Measurements from ENCODE around the gene GUCY2F.

DNA sequence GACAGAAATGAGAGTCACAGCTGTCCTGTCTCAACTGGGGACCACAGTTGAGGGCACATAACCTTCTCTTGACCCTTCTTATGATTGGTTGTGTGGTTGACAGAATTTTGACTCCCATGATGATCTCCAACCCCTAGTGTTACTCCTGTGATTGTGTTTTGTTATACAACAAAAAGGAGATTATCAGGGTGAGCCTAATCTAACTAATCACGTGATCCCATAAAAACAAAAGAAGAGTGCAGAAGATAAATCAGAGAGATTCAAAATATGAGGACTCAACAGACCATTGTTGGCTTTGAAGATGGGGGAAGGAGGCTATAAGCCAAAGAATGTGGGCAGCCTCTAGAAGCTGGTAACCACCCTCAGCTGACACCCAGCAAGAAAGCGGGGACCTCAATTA is 72.7 kb downstream of the GUCY2F start:
- TF ChIP-seq, protein P1, sequence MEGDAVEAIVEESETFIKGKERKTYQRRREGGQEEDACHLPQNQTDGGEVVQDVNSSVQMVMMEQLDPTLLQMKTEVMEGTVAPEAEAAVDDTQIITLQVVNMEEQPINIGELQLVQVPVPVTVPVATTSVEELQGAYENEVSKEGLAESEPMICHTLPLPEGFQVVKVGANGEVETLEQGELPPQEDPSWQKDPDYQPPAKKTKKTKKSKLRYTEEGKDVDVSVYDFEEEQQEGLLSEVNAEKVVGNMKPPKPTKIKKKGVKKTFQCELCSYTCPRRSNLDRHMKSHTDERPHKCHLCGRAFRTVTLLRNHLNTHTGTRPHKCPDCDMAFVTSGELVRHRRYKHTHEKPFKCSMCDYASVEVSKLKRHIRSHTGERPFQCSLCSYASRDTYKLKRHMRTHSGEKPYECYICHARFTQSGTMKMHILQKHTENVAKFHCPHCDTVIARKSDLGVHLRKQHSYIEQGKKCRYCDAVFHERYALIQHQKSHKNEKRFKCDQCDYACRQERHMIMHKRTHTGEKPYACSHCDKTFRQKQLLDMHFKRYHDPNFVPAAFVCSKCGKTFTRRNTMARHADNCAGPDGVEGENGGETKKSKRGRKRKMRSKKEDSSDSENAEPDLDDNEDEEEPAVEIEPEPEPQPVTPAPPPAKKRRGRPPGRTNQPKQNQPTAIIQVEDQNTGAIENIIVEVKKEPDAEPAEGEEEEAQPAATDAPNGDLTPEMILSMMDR (optimal IDR thresholded peaks at IDR 0.05 in 1 of 3, IDR thresholded peaks at IDR 0.05 in 1 of 3, conservative IDR thresholded peaks at IDR 0.05 in 1 of 3; ENCODE audit: extremely low read depth in 1 of 3, insufficient read depth in 2 of 3, low read length in 3 of 3): no peak
- no peak for TF ChIP-seq EZH2 (IDR thresholded peaks at IDR 0.05; ENCODE audit: low read length)

All from keratinocyte (primary cell).